ENCODE measurements around the gene RIBC2. TPM values are rescaled to one million over a fixed set of nuclear protein-coding genes. Genes with fewer than 3 reads are reported as not detected.

RIBC2 gene
- total and polyA plus RNA-seq, 11 donors, result 0.07 to 1.0 TPM; not detected in 9

GRCh38 chr22:45420011-45420410, 6.5 kb downstream of the RIBC2 start:
- DNase-seq, result no peak
- H3K9me3 ChIP-seq, result no peaks in the 10 kb centered on the region
- no peaks in the 10 kb centered on the region for H3K36me3 ChIP-seq
- H3K27me3 ChIP-seq, result no peaks in the 10 kb centered on the region
- peaks cover 0 to 14% (median 0%) of the 10 kb centered on the region in 12 donors for H3K4me1 ChIP-seq
- no peak for TF ChIP-seq POLR2A (IDR thresholded peaks at IDR 0.05)
- no peak for TF ChIP-seq CTCF (IDR thresholded peaks at IDR 0.05)
- intact Hi-C loops (cut with DNase I), result loop anchor here in 1 of 10 donors (5.0 kb wide), 1 partner anchor 73 kb away; no protein-coding TSS in a partner anchor
- ATAC-seq, result no peak
- H3K27ac ChIP-seq, result no peak overlapping the region
- 75 to 87% (median 78%) methylated on average over 4 of the region's 4 CpGs for WGBS, 4 donors
- H3K4me3 ChIP-seq, result no peak overlapping the region

DNA sequence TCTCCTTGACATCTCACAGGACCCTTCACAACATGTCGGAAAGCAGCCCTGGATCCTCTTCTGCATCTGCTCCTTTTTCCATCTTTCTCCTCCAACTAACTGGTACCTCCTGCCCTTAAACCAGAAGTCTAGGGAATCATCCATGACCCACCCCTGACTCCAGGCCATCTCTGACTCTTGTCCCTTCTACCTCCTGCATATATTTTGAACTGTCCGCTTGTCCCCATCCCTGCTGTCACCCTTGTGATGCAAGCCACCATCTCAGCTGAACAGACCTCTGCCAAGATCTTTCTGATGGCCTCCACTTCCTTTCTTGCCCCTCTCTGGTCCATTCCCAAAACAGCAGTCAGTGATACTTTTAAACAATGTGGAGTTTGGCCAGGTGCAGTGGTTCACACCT, 7.0 kb downstream of the RIBC2 start:
- 95 to 100% (median 97%) methylated on average over 2 of the region's 2 CpGs for WGBS, 4 donors
- intact Hi-C loops (cut with DNase I), result loop anchor here in 1 of 10 donors (5.0 kb wide), 1 partner anchor 73 kb away; no protein-coding TSS in a partner anchor
- Histone ChIP-seq H3K27me3 (no peaks in the 10 kb centered on the region), H3K4me1 (peaks cover 0 to 14% (median 0%) of the 10 kb centered on the region in 12 donors), H3K9me3 (no peaks in the 10 kb centered on the region), H3K27ac (no peak overlapping the region), H3K36me3 (no peaks in the 10 kb centered on the region), H3K4me3 (no peak overlapping the region)
- no peak for TF ChIP-seq POLR2A (IDR thresholded peaks at IDR 0.05)
- no peak for TF ChIP-seq CTCF (IDR thresholded peaks at IDR 0.05)
- no peak for DNase-seq
- no peak for ATAC-seq

GRCh38 chr22:45421349-45422055, 8.0 kb downstream of the RIBC2 start:
- no peak for DNase-seq
- no peaks in the 10 kb centered on the region for H3K9me3 ChIP-seq

More at GRCh38 chr22:45421349-45422055, 8.0 kb downstream of the RIBC2 start:
- Histone ChIP-seq H3K27ac (no peak overlapping the region), H3K4me3 (no peak overlapping the region), H3K36me3 (no peaks in the 10 kb centered on the region), H3K27me3 (no peaks in the 10 kb centered on the region), H3K4me1 (peaks cover 0 to 14% (median 0%) of the 10 kb centered on the region in 12 donors)
- 75 to 87% (median 77%) methylated on average over 2 of the region's 2 CpGs for WGBS, 4 donors
- intact Hi-C loops (cut with DNase I), result loop anchor here in 1 of 10 donors (5.0 kb wide), 1 partner anchor 74 kb away; no protein-coding TSS in a partner anchor
- TF ChIP-seq CTCF (IDR thresholded peaks at IDR 0.05), result no peak
- no peak for TF ChIP-seq POLR2A (IDR thresholded peaks at IDR 0.05)
- ATAC-seq, result no peak
